ENCODE results near the gene SDC1. TPM values are rescaled to one million over a fixed set of nuclear protein-coding genes. Genes with fewer than 3 reads are reported as not detected.

The SDC1 gene
- total and polyA plus RNA-seq, 2 donors from 2014 or later = 206 to 266 TPM

GRCh38 chr2:20203072-20203471 is 21.9 kb downstream of the SDC1 start:
- Histone ChIP-seq H3K27ac (ENCODE audit: low read depth in 2 of 2, low read length in 2 of 2) (no peak overlapping the region), H3K27me3 (ENCODE audit: control insufficient read depth, insufficient read depth, low read length) (no peaks in the 10 kb centered on the region), H3K36me3 (ENCODE audit: control insufficient read depth in 2 of 3, insufficient read depth in 3 of 3, low read length in 3 of 3) (peaks cover 0 to 23% (median 5%) of the 10 kb centered on the region in 3 donors), H3K4me1 (ENCODE audit: control insufficient read depth in 2 of 3, insufficient read depth in 2 of 3, low read depth in 1 of 3, low read length in 3 of 3) (peaks cover 0 to 21% (median 20%) of the 10 kb centered on the region in 3 donors), H3K9me3 (ENCODE audit: control insufficient read depth in 2 of 3, insufficient read depth in 1 of 3, low read length in 3 of 3) (no peaks in the 10 kb centered on the region), H3K9ac (ENCODE audit: low read length in 3 of 3) (no peak overlapping the region), H3K4me3 (ENCODE audit: low read length in 3 of 3) (no peak overlapping the region)
- TF ChIP-seq CTCF (IDR thresholded peaks at IDR 0.05; ENCODE audit: borderline replicate concordance, extremely low read depth, insufficient read depth) = no peak
- DNase-seq (no peak), FAIRE-seq (no peak)
- intact Hi-C loops (cut with DNase I) = no loop called here

- TF ChIP-seq CTCF (IDR thresholded peaks at IDR 0.05; ENCODE audit: borderline replicate concordance, extremely low read depth, insufficient read depth) = no peak
- FAIRE-seq (no peak), DNase-seq (no peak)
- Histone ChIP-seq H3K4me1 (ENCODE audit: control insufficient read depth in 2 of 3, insufficient read depth in 2 of 3, low read depth in 1 of 3, low read length in 3 of 3) (peaks cover 2 to 15% (median 7%) of the 10 kb centered on the region in 3 donors), H3K36me3 (ENCODE audit: control insufficient read depth in 2 of 3, insufficient read depth in 3 of 3, low read length in 3 of 3) (peaks cover 0 to 23% (median 5%) of the 10 kb centered on the region in 3 donors), H3K9ac (ENCODE audit: low read length in 3 of 3) (no peak overlapping the region), H3K9me3 (ENCODE audit: control insufficient read depth in 2 of 3, insufficient read depth in 1 of 3, low read length in 3 of 3) (no peaks in the 10 kb centered on the region), H3K27ac (ENCODE audit: low read depth in 2 of 2, low read length in 2 of 2) (no peak overlapping the region), H3K4me3 (ENCODE audit: low read length in 3 of 3) (no peak overlapping the region), H3K27me3 (ENCODE audit: control insufficient read depth, insufficient read depth, low read length) (no peaks in the 10 kb centered on the region)
- intact Hi-C loops (cut with DNase I) = no loop called here
These were observed 23.3 kb downstream of the SDC1 start for GRCh38 chr2:20201671-20202070.

DNA sequence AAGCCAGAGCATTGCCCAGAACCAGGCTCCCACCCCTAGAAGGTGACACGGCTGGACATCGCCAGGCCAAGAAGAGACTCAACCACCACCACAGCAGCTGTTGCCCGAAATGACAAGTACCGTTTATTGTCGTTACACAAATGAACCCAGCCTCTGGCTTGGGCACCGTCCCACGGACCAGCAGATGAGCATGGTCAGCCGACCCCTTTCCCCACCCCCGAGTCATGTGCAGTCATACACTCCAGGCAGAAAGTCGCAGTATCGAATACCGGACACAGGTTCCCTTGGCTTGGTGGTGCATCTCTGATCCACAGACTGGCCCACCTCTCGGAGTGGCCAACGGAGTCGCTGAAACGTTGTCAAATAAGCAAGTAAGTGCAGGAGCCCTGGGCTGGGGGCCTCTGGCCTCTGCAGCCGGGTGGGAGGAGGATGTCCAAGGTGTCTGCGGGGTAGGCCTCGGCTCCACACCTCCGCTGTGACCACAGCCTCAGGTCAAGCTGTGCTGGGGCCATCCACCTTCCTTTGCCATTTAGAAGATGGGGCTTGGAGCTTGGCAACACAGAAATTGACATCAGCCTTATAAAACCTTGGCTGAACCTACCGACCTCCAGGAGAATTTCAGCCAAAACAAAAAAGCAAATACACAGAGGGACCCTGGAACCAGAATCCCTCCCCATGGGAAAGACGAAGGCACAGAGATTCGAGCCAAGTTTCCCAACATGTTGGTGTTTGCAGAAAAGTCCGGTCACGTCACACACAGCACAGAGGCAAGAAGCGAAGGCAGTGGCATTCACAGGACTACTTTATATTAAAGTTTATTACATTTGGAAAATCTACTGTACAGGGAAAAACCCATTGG is 24.0 kb downstream of the SDC1 start:
- Histone ChIP-seq H3K27ac (ENCODE audit: low read depth in 2 of 2, low read length in 2 of 2) (no peak overlapping the region), H3K9ac (ENCODE audit: low read length in 3 of 3) (no peak overlapping the region), H3K9me3 (ENCODE audit: control insufficient read depth in 2 of 3, insufficient read depth in 1 of 3, low read length in 3 of 3) (no peaks in the 10 kb centered on the region), H3K4me1 (ENCODE audit: control insufficient read depth in 2 of 3, insufficient read depth in 2 of 3, low read depth in 1 of 3, low read length in 3 of 3) (peaks cover 2 to 14% (median 5%) of the 10 kb centered on the region in 3 donors), H3K4me3 (ENCODE audit: low read length in 3 of 3) (no peak overlapping the region), H3K27me3 (ENCODE audit: control insufficient read depth, insufficient read depth, low read length) (no peaks in the 10 kb centered on the region), H3K36me3 (ENCODE audit: control insufficient read depth in 2 of 3, insufficient read depth in 3 of 3, low read length in 3 of 3) (peaks cover 0 to 23% (median 5%) of the 10 kb centered on the region in 3 donors)
- intact Hi-C loops (cut with DNase I) = no loop called here
- TF ChIP-seq CTCF (IDR thresholded peaks at IDR 0.05; ENCODE audit: borderline replicate concordance, extremely low read depth, insufficient read depth) = no peak
- DNase-seq (no peak), FAIRE-seq (no peak)

Measured in kidney (tissue), 14 donors.